H9 (cell line): ENCODE measurements around the gene FBXO40. TPM values are rescaled to one million over a fixed set of nuclear protein-coding genes. Genes with fewer than 3 reads are reported as not detected.

Source experiments
- DNase-seq: peaks from one replicate; pipeline ENCODE4 v3.0.0-alpha.2; 2017
- H2AFZ ChIP-seq: one replicate; pipeline ENCODE4 v1.6.1; 2013; ENCODE audit warnings: mild to moderate bottlenecking, low read length, control low read depth, moderate library complexity
- H2AK5ac ChIP-seq: 2 replicates; pipeline ENCODE4 v1.6.1; 2013; ENCODE audit warnings: low read length, control low read depth, mixed read lengths; ENCODE audit not compliant: insufficient read length
- H2BK120ac ChIP-seq: one replicate; pipeline ENCODE4 v1.6.1; 2013; ENCODE audit warnings: low read depth, mild to moderate bottlenecking, low read length, control low read depth, inconsistent platforms; ENCODE audit not compliant: poor library complexity, severe bottlenecking
- H2BK12ac ChIP-seq: 2 replicates; pipeline ENCODE4 v1.6.1; 2013; ENCODE audit warnings: low read length, control low read depth, mixed read lengths, low read depth; ENCODE audit not compliant: insufficient read length
- H2BK15ac ChIP-seq: 2 replicates; pipeline ENCODE4 v1.6.1; 2013; ENCODE audit warnings: low read depth, low read length, control low read depth
- H2BK20ac ChIP-seq: one replicate; pipeline ENCODE4 v1.6.1; 2013; ENCODE audit warnings: low read depth, mild to moderate bottlenecking, low read length, control low read depth, inconsistent platforms; ENCODE audit not compliant: poor library complexity, severe bottlenecking
- H2BK5ac ChIP-seq: 2 replicates; pipeline ENCODE4 v1.6.1; 2013; ENCODE audit warnings: low read length, control low read depth, mixed read lengths; ENCODE audit not compliant: insufficient read length
- H3K14ac ChIP-seq: 2 replicates; pipeline ENCODE4 v1.6.1; 2013; ENCODE audit warnings: low read length, control low read depth; ENCODE audit not compliant: insufficient read depth
- H3K18ac ChIP-seq: 2 replicates; pipeline ENCODE4 v1.6.1; 2013; ENCODE audit warnings: low read depth, mild to moderate bottlenecking, mixed read lengths, low read length, control low read depth; ENCODE audit not compliant: insufficient read length
- H3K23ac ChIP-seq: 2 replicates; pipeline ENCODE4 v1.6.1; 2013; ENCODE audit warnings: low read length, control low read depth, mixed read lengths, low read depth; ENCODE audit not compliant: insufficient read length
- H3K23me2 ChIP-seq: 2 replicates; pipeline ENCODE4 v1.6.1; 2013; ENCODE audit warnings: low read depth, mild to moderate bottlenecking, mixed read lengths, low read length, control low read depth; ENCODE audit not compliant: insufficient read length, poor library complexity, severe bottlenecking
- H3K27ac ChIP-seq: 2 replicates; pipeline ENCODE4 v1.5.1; 2013; ENCODE audit warnings: low read length, control low read depth, mixed read lengths, low read depth; ENCODE audit not compliant: insufficient read length
- H3K27me3 ChIP-seq: 2 replicates; pipeline ENCODE4 v1.6.1; 2013; ENCODE audit warnings: low read length, control low read depth, inconsistent platforms; ENCODE audit not compliant: insufficient read depth
- H3K4ac ChIP-seq: 2 replicates; pipeline ENCODE4 v1.6.1; 2013; ENCODE audit warnings: low read depth, mild to moderate bottlenecking, control low read depth, inconsistent platforms, low read length, moderate library complexity
- H3K4me1 ChIP-seq: 2 replicates; pipeline ENCODE4 v1.6.1; 2013; ENCODE audit warnings: low read length, control low read depth, inconsistent platforms; ENCODE audit not compliant: insufficient read depth
- H3K4me2 ChIP-seq: 2 replicates; pipeline ENCODE4 v1.6.1; 2013; ENCODE audit warnings: low read length, control low read depth, mixed read lengths; ENCODE audit not compliant: insufficient read length, insufficient read depth
- H3K56ac ChIP-seq: 2 replicates; pipeline ENCODE4 v1.6.1; 2013; ENCODE audit warnings: low read depth, mild to moderate bottlenecking, mixed read lengths, low read length, control low read depth; ENCODE audit not compliant: insufficient read length
- H3K79me1 ChIP-seq: 2 replicates; pipeline ENCODE4 v1.6.1; 2013; ENCODE audit warnings: low read depth, mild to moderate bottlenecking, moderate library complexity, low read length, control low read depth, inconsistent platforms; ENCODE audit not compliant: insufficient read depth, poor library complexity, severe bottlenecking
- H3K79me2 ChIP-seq: 2 replicates; pipeline ENCODE4 v1.6.1; 2013; ENCODE audit warnings: low read length, control low read depth, inconsistent platforms; ENCODE audit not compliant: insufficient read depth
- H3K9ac ChIP-seq: 2 replicates; pipeline ENCODE4 v1.6.1; 2013; ENCODE audit warnings: low read length, control low read depth, mixed read lengths; ENCODE audit not compliant: insufficient read length; ENCODE audit errors: extremely low read depth
- H3K9me3 ChIP-seq: one replicate; pipeline ENCODE4 v1.6.1; 2013; ENCODE audit warnings: low read depth, low read length, inconsistent platforms; ENCODE audit not compliant: control insufficient read depth
- H3T11ph ChIP-seq: one replicate; pipeline ENCODE4 v1.6.1; 2013; ENCODE audit warnings: mild to moderate bottlenecking, low read length, control low read depth, inconsistent platforms
- H4K20me1 ChIP-seq: one replicate; pipeline ENCODE4 v1.6.1; 2013; ENCODE audit not compliant: control insufficient read depth, insufficient read length, insufficient read depth
- H4K5ac ChIP-seq: 2 replicates; pipeline ENCODE4 v1.6.1; 2013; ENCODE audit warnings: low read depth, mild to moderate bottlenecking, mixed read lengths, low read length, control low read depth; ENCODE audit not compliant: insufficient read length
- H4K8ac ChIP-seq: replicated peaks from 2 replicates; pipeline ENCODE4 v1.6.1; 2013; ENCODE audit warnings: low read length, control low read depth, mixed read lengths, low read depth; ENCODE audit not compliant: insufficient read length
- H4K91ac ChIP-seq: 2 replicates; pipeline ENCODE4 v1.6.1; 2013; ENCODE audit warnings: low read depth, mild to moderate bottlenecking, moderate library complexity, mixed read lengths, low read length, control low read depth; ENCODE audit not compliant: insufficient read length
- H3K27ac Mint-ChIP-seq, 3 experiments: 2 replicates in 2 of 3; 3 replicates in 1 of 3; pipeline ENCODE4 v1.8.0; 2020 to 2021; ENCODE audit warnings: mixed read lengths in 3 of 3, mild to moderate bottlenecking in 1 of 3, moderate library complexity in 1 of 3
- H3K27me3 Mint-ChIP-seq: 2 replicates; pipeline ENCODE4 v1.8.0; 2021; ENCODE audit warnings: low read depth, mild to moderate bottlenecking, moderate library complexity, mixed read lengths
- H3K36me3 Mint-ChIP-seq, 3 experiments: 2 replicates in 2 of 3; 3 replicates in 1 of 3; pipeline ENCODE4 v1.8.0; 2020 to 2021; ENCODE audit warnings: low read depth in 3 of 3, mixed read lengths in 3 of 3; ENCODE audit not compliant: insufficient read depth in 1 of 3
- H3K4me1 Mint-ChIP-seq, 2 experiments: 2 replicates each; pipeline ENCODE4 v1.8.0; 2020; ENCODE audit warnings: mixed read lengths in 2 of 2
- H3K4me3 Mint-ChIP-seq, 2 experiments: 2 replicates in 1 of 2; 3 replicates in 1 of 2; pipeline ENCODE4 v1.8.0; 2020 to 2021; ENCODE audit warnings: mild to moderate bottlenecking in 2 of 2, mixed read lengths in 2 of 2, moderate library complexity in 1 of 2
- H3K9me3 Mint-ChIP-seq, 2 experiments: 2 replicates in 1 of 2; 3 replicates in 1 of 2; pipeline ENCODE4 v1.8.0; 2020; ENCODE audit warnings: mild to moderate bottlenecking in 2 of 2, mixed read lengths in 2 of 2, moderate library complexity in 1 of 2
- CTCF ChIP-seq: fragments of 200-600 bp; sonication (generic); conservative IDR thresholded peaks from 3 replicates; pipeline ENCODE4 v1.8.0; 2021; ENCODE audit warnings: antibody characterized with exemption, mild to moderate bottlenecking
- WGBS: extraction: QIAGEN DNeasy Blood & Tissue Kit; methylation state at CpG from one replicate; pipeline ENCODE4 v1.1.7; 2013; ENCODE audit warnings: missing lambda C conversion rate, low lambda C conversion rate, mixed read lengths; ENCODE audit not compliant: insufficient read length; ENCODE audit errors: extremely low coverage; 5-methylcytosine and 5-hydroxymethylcytosine counted together
- total RNA-seq: library from RNA; stranded (reverse); gene quantifications from 2 replicates; pipeline ENCODE4 v1.2.1, GENCODE V29; 2021

Gene FBXO40
- total RNA-seq, 1 experiment from 2014 or later: 0.04 TPM

DNA sequence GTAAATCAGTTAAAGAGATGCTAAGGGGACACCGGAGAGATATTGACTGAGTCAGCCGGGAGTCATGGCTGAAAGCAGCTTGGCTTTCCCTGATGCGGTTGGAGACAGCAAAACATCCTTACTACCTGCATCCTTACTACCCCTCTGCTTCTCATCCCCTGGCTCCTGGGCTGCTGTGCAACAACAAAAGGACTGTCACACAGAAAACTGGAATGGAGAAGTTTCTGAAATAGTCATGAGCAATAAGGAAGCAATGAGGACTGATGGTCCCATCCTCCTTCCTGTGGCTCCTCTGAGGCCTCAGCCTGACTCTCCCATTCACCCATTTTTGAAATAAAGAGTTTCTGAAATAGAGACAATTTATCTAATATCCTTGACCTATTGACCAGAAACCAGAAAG, 66.4 kb downstream of the FBXO40 start:
- Histone ChIP-seq H4K91ac (no peak overlapping the region), H3K23ac (no peak overlapping the region), H2BK5ac (no peak overlapping the region), H3K18ac (no peak overlapping the region), H2BK20ac (no peak overlapping the region), H3K79me2 (no peaks in the 10 kb centered on the region), H4K20me1 (no peaks in the 10 kb centered on the region), H3K9me3 (no peaks in the 10 kb centered on the region), H3K27ac (no peak overlapping the region), H4K8ac (no peak overlapping the region), H3K27me3 (no peaks in the 10 kb centered on the region), H2AFZ (no peak overlapping the region), H3K4ac (no peak overlapping the region), H3K56ac (no peak overlapping the region), H2BK15ac (no peak overlapping the region), H2AK5ac (no peak overlapping the region), H3K4me2 (no peak overlapping the region), H3K79me1 (no peaks in the 10 kb centered on the region), H2BK12ac (no peak overlapping the region), H3K9ac (no peak overlapping the region), H3K4me1 (no peaks in the 10 kb centered on the region; the same call in 1 of the 2 replicates), H3K14ac (no peak overlapping the region), H3T11ph (no peak overlapping the region), H3K23me2 (no peaks in the 10 kb centered on the region), H2BK120ac (no peak overlapping the region), H4K5ac (no peak overlapping the region)
- no peak for TF ChIP-seq CTCF
- Mint-ChIP-seq H3K9me3 (no peaks in the 10 kb centered on the region), H3K27ac (no peak overlapping the region; a peak in 1 of 7 replicates), H3K36me3 (peaks cover 4 to 19% (median 9%) of the 10 kb centered on the region in 3 experiments; a peak in 6 of 7 replicates), H3K27me3 (no peaks in the 10 kb centered on the region), H3K4me3 (no peak overlapping the region), H3K4me1 (peaks cover 11% of the 10 kb centered on the region in 2 experiments)
- DNase-seq: no peak
- no CpG with 5 or more reads among the region's 3 CpGs for WGBS
